Heart left ventricle (tissue), 13 donors: Measurements from ENCODE around the gene RHOC.

Source experiments
- POLR2A ChIP-seq, 2 donors: fragments of 450-650 bp; IDR thresholded peaks; one replicate each; pipeline ENCODE4 v1.6.1; 2017; ENCODE audit warnings: antibody characterized with exemption in 2 of 2, mild to moderate bottlenecking in 2 of 2, moderate library complexity in 2 of 2
- TF ChIP-seq, protein P1 (sequence below), 12 donors: fragments of 200-600 bp; sonication (generic) in 4 of 12; IDR thresholded peaks; one replicate each; pipeline versions ENCODE4 v1.5.0 to v1.8.0; 2018 to 2022; ENCODE audit warnings: antibody characterized with exemption in 12 of 12, mild to moderate bottlenecking in 5 of 12
- donor health status: ischemic (EF 13 %, LVEDD 7.1; RV severe dilation, severe dysfunction).
- donor health status: DM: no; HTN: yes; CAD: no.
- donor health status: DM: no; HTN: no; CAD: no.
- donor health status: ischemic (EF 25% LVEDD 6.9; RV normal size, moderate dysfunction).
- donor health status: ischemic (EF 25% LVEDD 5.7; RV mildly dilated, moderate dysfunction).
- donor health status: ischemic (EF 35%, LVEDD 5.7; RV mildly dilated, moderate dysfunction).
- donor health status: nonischemic (EF 11% LVEDD 7.7; RV severe dilation, severe dysfunction).
- donor health status: DM: yes; HTN: yes; CAD: no.
- donor health status: PGD.
- donor health status: ischemic (EF 29% LVEDD 5.4; RV normal size, mild dysfunction).
- donor health status: nonischemic (EF 23%, LVEDD 6.1; RV moderate dilation, normal function).

- TF ChIP-seq, protein P1, sequence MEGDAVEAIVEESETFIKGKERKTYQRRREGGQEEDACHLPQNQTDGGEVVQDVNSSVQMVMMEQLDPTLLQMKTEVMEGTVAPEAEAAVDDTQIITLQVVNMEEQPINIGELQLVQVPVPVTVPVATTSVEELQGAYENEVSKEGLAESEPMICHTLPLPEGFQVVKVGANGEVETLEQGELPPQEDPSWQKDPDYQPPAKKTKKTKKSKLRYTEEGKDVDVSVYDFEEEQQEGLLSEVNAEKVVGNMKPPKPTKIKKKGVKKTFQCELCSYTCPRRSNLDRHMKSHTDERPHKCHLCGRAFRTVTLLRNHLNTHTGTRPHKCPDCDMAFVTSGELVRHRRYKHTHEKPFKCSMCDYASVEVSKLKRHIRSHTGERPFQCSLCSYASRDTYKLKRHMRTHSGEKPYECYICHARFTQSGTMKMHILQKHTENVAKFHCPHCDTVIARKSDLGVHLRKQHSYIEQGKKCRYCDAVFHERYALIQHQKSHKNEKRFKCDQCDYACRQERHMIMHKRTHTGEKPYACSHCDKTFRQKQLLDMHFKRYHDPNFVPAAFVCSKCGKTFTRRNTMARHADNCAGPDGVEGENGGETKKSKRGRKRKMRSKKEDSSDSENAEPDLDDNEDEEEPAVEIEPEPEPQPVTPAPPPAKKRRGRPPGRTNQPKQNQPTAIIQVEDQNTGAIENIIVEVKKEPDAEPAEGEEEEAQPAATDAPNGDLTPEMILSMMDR (IDR thresholded peaks at IDR 0.05) = no peak
- no peak for TF ChIP-seq POLR2A (IDR thresholded peaks at IDR 0.05)
Observed at GRCh38 chr1:112696578-112697314, 10.2 kb downstream of the RHOC start.
